Measurements from ENCODE around the gene PRDM8.

PRDM8 gene

GRCh38 chr4:80165855-80166254 lies 31.4 kb upstream of the PRDM8 start:
- Histone ChIP-seq H3K9me2 (replicated peaks; ENCODE audit: insufficient read depth, low read length) (no peaks in the 10 kb centered on the region), H3K4me3 (ENCODE audit: insufficient read depth, low read length, poor library complexity, severe bottlenecking) (no peak overlapping the region)
- TF ChIP-seq EZH2phosphoT487 (conservative IDR thresholded peaks at IDR 0.05; ENCODE audit: low read length) (no peak), CTCF (IDR thresholded peaks at IDR 0.05; ENCODE audit: insufficient read depth, low read length, poor library complexity, severe bottlenecking) (no peak)

GRCh38 chr4:80171251-80171650 lies 26.1 kb upstream of the PRDM8 start:
- Histone ChIP-seq H3K9ac (ENCODE audit: low read length) (no peak overlapping the region), H3K27me3 (ENCODE audit: low read length) (no peaks in the 10 kb centered on the region), H3F3A (ENCODE audit: insufficient read depth) (no peaks in the 10 kb centered on the region), H3K36me3 (ENCODE audit: low read length) (no peaks in the 10 kb centered on the region), H3K9me2 (replicated peaks; ENCODE audit: insufficient read depth, low read length) (no peaks in the 10 kb centered on the region), H3K4me3 (ENCODE audit: insufficient read depth, low read length, poor library complexity, severe bottlenecking) (no peak overlapping the region), H4K20me1 (ENCODE audit: low read depth, low read length) (no peaks in the 10 kb centered on the region), H3K27ac (ENCODE audit: low read depth, low read length) (no peak overlapping the region), H3K9me3 (ENCODE audit: insufficient read depth, low read length) (no peaks in the 10 kb centered on the region), H3K79me2 (ENCODE audit: insufficient read depth, low read length) (no peaks in the 10 kb centered on the region), H2AFZ (ENCODE audit: low read depth, low read length, severe bottlenecking) (no peak overlapping the region), H3K4me2 (ENCODE audit: low read depth, low read length, poor library complexity, severe bottlenecking) (no peak overlapping the region)
- no peak for TF ChIP-seq CTCF (IDR thresholded peaks at IDR 0.05; ENCODE audit: insufficient read depth, low read length, poor library complexity, severe bottlenecking)
- no peak for TF ChIP-seq EZH2phosphoT487 (conservative IDR thresholded peaks at IDR 0.05; ENCODE audit: low read length)

More at GRCh38 chr4:80165855-80166254, 31.4 kb upstream of the PRDM8 start:
- Histone ChIP-seq H4K20me1 (ENCODE audit: low read depth, low read length) (no peaks in the 10 kb centered on the region), H3F3A (ENCODE audit: insufficient read depth) (no peaks in the 10 kb centered on the region), H3K9me3 (ENCODE audit: insufficient read depth, low read length) (no peaks in the 10 kb centered on the region), H3K36me3 (ENCODE audit: low read length) (no peaks in the 10 kb centered on the region), H3K27me3 (ENCODE audit: low read length) (no peaks in the 10 kb centered on the region), H3K27ac (ENCODE audit: low read depth, low read length) (no peak overlapping the region), H3K9ac (ENCODE audit: low read length) (no peak overlapping the region), H2AFZ (ENCODE audit: low read depth, low read length, severe bottlenecking) (no peak overlapping the region), H3K79me2 (ENCODE audit: insufficient read depth, low read length) (no peaks in the 10 kb centered on the region), H3K4me2 (ENCODE audit: low read depth, low read length, poor library complexity, severe bottlenecking) (no peak overlapping the region)

GRCh38 chr4:80171656-80172055 lies 25.6 kb upstream of the PRDM8 start:
- Histone ChIP-seq H3K9me2 (replicated peaks; ENCODE audit: insufficient read depth, low read length) (no peaks in the 10 kb centered on the region), H3K27me3 (ENCODE audit: low read length) (no peaks in the 10 kb centered on the region), H3K79me2 (ENCODE audit: insufficient read depth, low read length) (no peaks in the 10 kb centered on the region), H3K36me3 (ENCODE audit: low read length) (no peaks in the 10 kb centered on the region), H4K20me1 (ENCODE audit: low read depth, low read length) (no peaks in the 10 kb centered on the region), H3K27ac (ENCODE audit: low read depth, low read length) (no peak overlapping the region), H3K4me3 (ENCODE audit: insufficient read depth, low read length, poor library complexity, severe bottlenecking) (no peak overlapping the region), H3K9ac (ENCODE audit: low read length) (no peak overlapping the region), H3F3A (ENCODE audit: insufficient read depth) (no peaks in the 10 kb centered on the region), H2AFZ (ENCODE audit: low read depth, low read length, severe bottlenecking) (no peak overlapping the region), H3K9me3 (ENCODE audit: insufficient read depth, low read length) (no peaks in the 10 kb centered on the region), H3K4me2 (ENCODE audit: low read depth, low read length, poor library complexity, severe bottlenecking) (no peak overlapping the region)
- TF ChIP-seq EZH2phosphoT487 (conservative IDR thresholded peaks at IDR 0.05; ENCODE audit: low read length) = no peak
- no peak for TF ChIP-seq CTCF (IDR thresholded peaks at IDR 0.05; ENCODE audit: insufficient read depth, low read length, poor library complexity, severe bottlenecking)
